Duodenal mucosa (tissue), 2 donors: Measurements from ENCODE around the gene SPON1.
"Not testable (repeated sequence)": the region's sequence is repeated elsewhere in the genome, so short reads cannot be mapped to it uniquely, and the experiment has no call there.

ENCODE experiments used
- H3K27ac ChIP-seq: one replicate; pipeline ENCODE4 v1.7.0; 2013; ENCODE audit warnings: low read depth, low read length
- H3K27me3 ChIP-seq, 2 donors: one replicate each; pipeline ENCODE4 v1.7.0; 2013; ENCODE audit warnings: low read length in 2 of 2, control low read depth in 1 of 2; ENCODE audit not compliant: insufficient read depth in 2 of 2, control insufficient read depth in 1 of 2
- H3K36me3 ChIP-seq, 2 donors: one replicate each; pipeline ENCODE4 v1.7.0; 2013; ENCODE audit warnings: low read length in 2 of 2, control low read depth in 1 of 2; ENCODE audit not compliant: insufficient read depth in 2 of 2, control insufficient read depth in 1 of 2
- H3K4me1 ChIP-seq, 2 donors: one replicate each; pipeline ENCODE4 v1.7.0; 2013; ENCODE audit warnings: low read length in 2 of 2, control low read depth in 1 of 2; ENCODE audit not compliant: insufficient read depth in 2 of 2, control insufficient read depth in 1 of 2
- H3K4me3 ChIP-seq, 2 donors: one replicate each; pipeline ENCODE4 v1.7.0; 2013; ENCODE audit warnings: low read length in 2 of 2, low read depth in 1 of 2
- H3K9ac ChIP-seq, 2 donors: one replicate each; pipeline ENCODE4 v1.7.0; 2013; ENCODE audit warnings: low read length in 2 of 2, low read depth in 1 of 2
- H3K9me3 ChIP-seq, 2 donors: one replicate each; pipeline ENCODE4 v1.7.0; 2013; ENCODE audit warnings: low read length in 2 of 2, control low read depth in 1 of 2; ENCODE audit not compliant: control insufficient read depth in 1 of 2

Gene SPON1

GRCh38 chr11:14242187-14242586, 279.7 kb downstream of the SPON1 start:
- no peaks in the 10 kb centered on the region for H3K9me3 ChIP-seq
- H3K36me3 ChIP-seq = peaks cover 0 to 11% of the 10 kb centered on the region in 2 donors
- H3K4me3 ChIP-seq = no peak overlapping the region
- no peak overlapping the region for H3K27ac ChIP-seq
- peaks cover 0 to 8% of the 10 kb centered on the region in 2 donors for H3K4me1 ChIP-seq
- no peaks in the 10 kb centered on the region for H3K27me3 ChIP-seq
- no peak overlapping the region for H3K9ac ChIP-seq

- Histone ChIP-seq H3K27ac (no peak overlapping the region), H3K36me3 (peaks cover 0 to 11% of the 10 kb centered on the region in 2 donors), H3K4me3 (no peak overlapping the region), H3K4me1 (peaks cover 0 to 3% of the 10 kb centered on the region in 2 donors), H3K27me3 (no peaks in the 10 kb centered on the region), H3K9me3 (no peaks in the 10 kb centered on the region), H3K9ac (no peak overlapping the region)
Measured at GRCh38 chr11:14242733-14243132, 280.2 kb downstream of the SPON1 start.

- no peaks in the 10 kb centered on the region for H3K27me3 ChIP-seq
- H3K9ac ChIP-seq = no peak overlapping the region
- no peak overlapping the region for H3K4me3 ChIP-seq
- no peaks in the 10 kb centered on the region for H3K9me3 ChIP-seq
- peaks cover 0 to 11% of the 10 kb centered on the region in 2 donors for H3K36me3 ChIP-seq
- no peak overlapping the region for H3K27ac ChIP-seq
- H3K4me1 ChIP-seq = no peaks in the 10 kb centered on the region
Measured at GRCh38 chr11:14244926-14245325, 282.4 kb downstream of the SPON1 start.

- Histone ChIP-seq H3K27me3 (no peaks in the 10 kb centered on the region), H3K4me1 (no peaks in the 10 kb centered on the region), H3K36me3 (peaks cover 0 to 11% of the 10 kb centered on the region in 2 donors), H3K9me3 (no peaks in the 10 kb centered on the region), H3K9ac (no peak overlapping the region), H3K27ac (no peak overlapping the region), H3K4me3 (no peak overlapping the region)
Measured at GRCh38 chr11:14245444-14245843, 282.9 kb downstream of the SPON1 start.

GRCh38 chr11:14248580-14248981, 286.1 kb downstream of the SPON1 start:
- Histone ChIP-seq H3K4me1 (no peaks in the 10 kb centered on the region), H3K27ac (no peak overlapping the region), H3K9me3 (no peaks in the 10 kb centered on the region), H3K4me3 (no peak overlapping the region), H3K9ac (no peak overlapping the region), H3K36me3 (peaks cover 0 to 8% of the 10 kb centered on the region in 2 donors), H3K27me3 (no peaks in the 10 kb centered on the region)

- Histone ChIP-seq H3K27ac (no peak overlapping the region), H3K4me1 (no peaks in the 10 kb centered on the region), H3K9me3 (no peaks in the 10 kb centered on the region), H3K4me3 (no peak overlapping the region), H3K36me3 (peaks cover 0 to 7% of the 10 kb centered on the region in 2 donors), H3K9ac (no peak overlapping the region), H3K27me3 (no peaks in the 10 kb centered on the region)
Measured at GRCh38 chr11:14249121-14249963, 286.8 kb downstream of the SPON1 start.

GRCh38 chr11:14251754-14252153, 289.2 kb downstream of the SPON1 start:
- no peak overlapping the region for H3K9ac ChIP-seq
- peaks cover 0 to 9% of the 10 kb centered on the region in 2 donors for H3K4me1 ChIP-seq
- H3K36me3 ChIP-seq = peaks cover 6 to 17% of the 10 kb centered on the region in 2 donors
- H3K9me3 ChIP-seq = no peaks in the 10 kb centered on the region
- no peaks in the 10 kb centered on the region for H3K27me3 ChIP-seq
- no peak overlapping the region for H3K27ac ChIP-seq
- H3K4me3 ChIP-seq = no peak overlapping the region

GRCh38 chr11:14252501-14252900, 290.0 kb downstream of the SPON1 start:
- not testable (repeated sequence) for H3K27me3 ChIP-seq, H3K4me3 ChIP-seq, H3K9ac ChIP-seq, H3K9me3 ChIP-seq, H3K27ac ChIP-seq
- Histone ChIP-seq H3K4me1 (peaks cover 2 to 17% of the 10 kb centered on the region in 2 donors), H3K36me3 (peaks cover 6 to 19% of the 10 kb centered on the region in 2 donors)

GRCh38 chr11:14253421-14253820, 290.9 kb downstream of the SPON1 start:
- H3K9me3 ChIP-seq = no peaks in the 10 kb centered on the region
- H3K27ac ChIP-seq = no peak overlapping the region
- H3K36me3 ChIP-seq = peaks cover 6 to 23% of the 10 kb centered on the region in 2 donors
- H3K4me1 ChIP-seq = peaks cover 8 to 25% of the 10 kb centered on the region in 2 donors
- no peaks in the 10 kb centered on the region for H3K27me3 ChIP-seq
- no peak overlapping the region for H3K4me3 ChIP-seq
- H3K9ac ChIP-seq = no peak overlapping the region

GRCh38 chr11:14253840-14254239, 291.3 kb downstream of the SPON1 start:
- H3K9ac ChIP-seq = no peak overlapping the region
- no peaks in the 10 kb centered on the region for H3K27me3 ChIP-seq
- H3K4me3 ChIP-seq = no peak overlapping the region
- H3K36me3 ChIP-seq = peaks cover 6 to 23% of the 10 kb centered on the region in 2 donors
- no peaks in the 10 kb centered on the region for H3K9me3 ChIP-seq
- peaks cover 12 to 28% of the 10 kb centered on the region in 2 donors for H3K4me1 ChIP-seq
- H3K27ac ChIP-seq = no peak overlapping the region
